Right ventricle myocardium superior (tissue), 1 donor: ENCODE data around the gene STAP2. TPM values are rescaled to one million over a fixed set of nuclear protein-coding genes. Genes with fewer than 3 reads are reported as not detected.
A peak's percentile ranks its signal among the peaks of the same experiment; 100 is the strongest.

Experiments used
- ATAC-seq: fragments of 200-7000 bp; cut with Tn5 transposase; one replicate; pipeline ENCODE4 v1.9.1; 2020; ENCODE audit warnings: mild to moderate bottlenecking; ENCODE audit not compliant: poor library complexity
- DNase-seq: peaks from one replicate; pipeline ENCODE4 v3.0.0-alpha.2; 2020
- intact Hi-C: fragments of 100-400 bp; cut with DNase I; formaldehyde crosslinking; loops from one replicate; pipeline ENCODE4 v1.11.2; 2022
- long read RNA-seq: library from polyadenylated mRNA; unstranded; transcript quantifications from one replicate; pipeline ENCODE4 v2.0.0, GENCODE V29; 2021
- total RNA-seq: library from RNA; stranded (reverse); fragmentation: NEBNext Ultra II Directional; extraction: Animal tissue kit (Norgen Biotek cat#: 25700); gene quantifications from one replicate; pipeline ENCODE4 v1.2.1, GENCODE V29; 2021
- donor health status: DM: no; HTN: yes; CAD: no; lungs with severe emphysema.

STAP2 gene, protein sequence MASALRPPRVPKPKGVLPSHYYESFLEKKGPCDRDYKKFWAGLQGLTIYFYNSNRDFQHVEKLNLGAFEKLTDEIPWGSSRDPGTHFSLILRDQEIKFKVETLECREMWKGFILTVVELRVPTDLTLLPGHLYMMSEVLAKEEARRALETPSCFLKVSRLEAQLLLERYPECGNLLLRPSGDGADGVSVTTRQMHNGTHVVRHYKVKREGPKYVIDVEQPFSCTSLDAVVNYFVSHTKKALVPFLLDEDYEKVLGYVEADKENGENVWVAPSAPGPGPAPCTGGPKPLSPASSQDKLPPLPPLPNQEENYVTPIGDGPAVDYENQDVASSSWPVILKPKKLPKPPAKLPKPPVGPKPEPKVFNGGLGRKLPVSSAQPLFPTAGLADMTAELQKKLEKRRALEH
- 1.6 TPM for total RNA-seq
- long read RNA-seq, partial matches to known transcripts: 0 of 3 reads
- long read RNA-seq, other reads (novel, unspliced or antisense): 3 of 3 reads

DNA sequence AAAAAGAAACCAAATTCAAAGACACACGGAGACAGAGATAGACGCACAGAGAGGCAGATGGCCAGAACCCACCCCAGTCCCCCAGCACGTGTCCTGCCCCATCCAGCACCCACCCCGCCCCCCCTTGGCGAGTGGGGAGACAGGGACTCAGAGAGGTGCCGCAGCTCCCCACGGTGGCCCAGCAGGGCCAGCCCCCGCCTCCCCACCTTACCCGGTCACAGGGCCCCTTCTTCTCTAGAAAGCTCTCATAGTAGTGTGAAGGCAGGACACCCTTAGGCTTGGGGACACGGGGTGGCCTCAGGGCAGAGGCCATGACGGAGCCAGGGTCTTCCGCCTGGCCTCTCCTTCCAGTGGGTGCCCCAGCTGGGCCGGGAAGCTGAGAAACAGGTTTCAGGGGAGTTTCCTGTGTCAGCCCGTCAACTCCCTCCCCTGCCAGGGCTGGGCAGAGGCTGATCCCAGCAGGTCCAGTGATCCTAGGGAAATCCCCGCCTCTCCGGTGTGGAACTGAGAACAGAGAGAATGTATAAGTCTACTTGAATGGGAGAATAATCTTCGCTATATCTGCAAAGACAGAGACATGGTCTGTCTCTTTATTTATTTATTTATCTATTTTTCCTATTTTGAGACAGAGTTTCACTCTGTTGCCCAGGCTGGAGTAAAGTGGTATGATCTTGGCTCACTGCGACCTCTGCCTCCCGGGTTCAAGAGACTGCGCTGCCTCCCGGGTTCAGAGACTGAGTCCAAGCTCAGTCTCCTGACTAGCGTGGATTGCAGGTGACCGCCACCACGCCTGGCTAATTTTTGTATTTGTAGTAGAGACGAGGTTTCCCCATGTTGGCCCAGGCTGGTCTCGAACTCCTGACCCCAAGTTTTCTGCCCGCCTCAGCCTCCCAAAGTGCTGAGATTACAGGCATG, at the start of gene STAP2:
TSS of gene STAP2 (minus strand) at position 387 of the 915 bp plus-strand sequence. CDS start at position 313, 74 bp downstream.
- ATAC-seq (no peak), DNase-seq (peak; percentile 32)
- intact Hi-C loops: no loop called here

DNA sequence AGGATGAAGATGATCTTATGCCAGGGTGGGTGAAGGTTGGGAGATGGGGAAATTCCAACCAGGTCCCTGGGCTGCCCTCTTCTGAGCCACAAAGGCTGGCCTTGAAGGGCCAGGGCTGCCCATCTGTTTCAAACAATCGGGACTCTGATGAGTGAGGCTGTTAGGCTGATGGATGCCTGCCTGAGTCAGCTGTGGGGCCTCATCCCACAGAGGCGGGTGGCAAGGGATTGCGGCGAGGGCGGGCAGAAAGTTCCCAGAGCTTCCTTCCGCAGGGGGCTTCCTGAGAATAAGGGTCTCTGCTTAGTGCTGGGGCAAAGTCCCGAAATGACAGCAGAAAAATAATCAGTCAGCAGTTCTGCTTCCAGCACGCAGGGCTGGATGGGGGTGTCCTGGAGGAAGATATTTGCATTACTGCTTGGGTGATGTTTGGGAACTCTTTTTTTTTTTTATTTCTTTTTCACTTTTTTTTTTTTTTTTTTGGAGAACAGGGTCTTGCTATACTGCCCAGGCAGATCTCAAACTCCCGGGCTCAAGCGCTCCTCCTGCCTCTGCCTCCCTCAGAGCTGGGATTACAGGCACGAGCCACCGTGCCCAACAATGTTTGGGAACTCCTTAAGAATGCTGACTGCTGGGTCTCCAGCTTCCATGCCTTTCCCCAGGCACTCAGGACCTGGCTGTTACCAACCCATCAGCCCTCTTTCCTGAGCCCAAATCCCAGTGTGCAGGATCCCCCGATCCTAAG, 47.6 kb upstream of the STAP2 start:
- DNase-seq: no peak
- no peak for ATAC-seq
- intact Hi-C loops: no loop called here

DNA sequence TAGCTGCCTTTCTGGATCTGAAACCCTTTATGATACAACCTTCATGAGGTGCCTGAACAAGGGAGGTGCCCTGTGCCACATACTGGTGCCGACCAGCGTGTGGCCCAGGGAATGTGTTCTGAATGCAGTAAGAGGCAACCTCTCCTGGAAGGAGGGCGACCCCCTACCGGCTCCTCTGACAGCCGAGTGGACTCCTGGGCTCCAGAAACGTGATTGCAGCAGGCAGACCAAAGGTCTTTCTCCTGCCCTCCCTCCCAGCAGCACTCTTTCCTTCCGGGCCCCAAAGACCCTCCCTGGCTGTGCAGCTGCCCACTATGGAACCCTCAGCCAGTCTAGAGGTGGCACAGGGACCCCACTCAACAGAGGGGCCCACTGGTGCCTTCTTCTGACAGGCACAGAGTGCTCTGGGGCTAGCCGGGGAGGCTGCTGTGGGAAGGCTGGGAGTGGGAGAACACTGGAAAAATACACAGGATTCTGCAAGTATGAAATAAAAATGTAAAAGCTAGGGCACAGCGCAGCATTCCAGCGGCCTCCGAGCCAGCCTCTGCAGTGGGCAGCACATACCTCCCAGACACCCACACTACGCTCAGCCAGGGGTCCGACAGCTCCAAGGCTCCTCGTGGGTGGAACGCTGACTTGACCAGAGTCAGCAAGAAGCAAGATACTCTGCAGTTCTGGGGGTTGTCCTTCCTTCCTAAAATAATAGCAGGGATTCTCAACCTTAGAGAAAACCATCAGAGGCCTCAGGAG, 46.8 kb upstream of the STAP2 start:
- ATAC-seq (no peak), DNase-seq (no peak)
- intact Hi-C loops: no loop called here

DNA sequence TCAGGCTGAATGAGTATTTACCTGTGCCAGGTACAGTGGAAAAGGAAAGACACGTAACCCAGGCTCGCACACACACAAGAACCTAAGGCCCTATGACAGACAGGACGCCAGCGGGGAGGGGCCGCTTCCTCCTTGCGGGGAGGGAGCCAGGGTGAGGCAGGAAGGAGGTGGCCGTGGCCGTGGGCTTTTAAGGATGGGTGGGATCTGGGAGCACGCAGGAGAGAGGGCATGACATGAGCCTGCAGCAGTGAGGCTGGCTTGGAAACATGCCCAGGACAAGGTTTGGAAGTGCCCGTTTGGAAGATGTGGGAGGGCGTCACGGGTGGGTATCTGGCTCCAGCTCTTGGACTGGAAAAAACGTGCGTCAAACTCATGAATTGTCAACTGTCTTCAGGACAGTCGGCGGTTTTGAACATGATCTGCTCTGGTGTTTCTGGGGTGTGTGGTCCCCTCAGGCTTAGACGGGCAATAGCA, 41.7 kb upstream of the STAP2 start:
- ATAC-seq: peak; percentile 30
- intact Hi-C loops: no loop called here
- peak; percentile 76 for DNase-seq

DNA sequence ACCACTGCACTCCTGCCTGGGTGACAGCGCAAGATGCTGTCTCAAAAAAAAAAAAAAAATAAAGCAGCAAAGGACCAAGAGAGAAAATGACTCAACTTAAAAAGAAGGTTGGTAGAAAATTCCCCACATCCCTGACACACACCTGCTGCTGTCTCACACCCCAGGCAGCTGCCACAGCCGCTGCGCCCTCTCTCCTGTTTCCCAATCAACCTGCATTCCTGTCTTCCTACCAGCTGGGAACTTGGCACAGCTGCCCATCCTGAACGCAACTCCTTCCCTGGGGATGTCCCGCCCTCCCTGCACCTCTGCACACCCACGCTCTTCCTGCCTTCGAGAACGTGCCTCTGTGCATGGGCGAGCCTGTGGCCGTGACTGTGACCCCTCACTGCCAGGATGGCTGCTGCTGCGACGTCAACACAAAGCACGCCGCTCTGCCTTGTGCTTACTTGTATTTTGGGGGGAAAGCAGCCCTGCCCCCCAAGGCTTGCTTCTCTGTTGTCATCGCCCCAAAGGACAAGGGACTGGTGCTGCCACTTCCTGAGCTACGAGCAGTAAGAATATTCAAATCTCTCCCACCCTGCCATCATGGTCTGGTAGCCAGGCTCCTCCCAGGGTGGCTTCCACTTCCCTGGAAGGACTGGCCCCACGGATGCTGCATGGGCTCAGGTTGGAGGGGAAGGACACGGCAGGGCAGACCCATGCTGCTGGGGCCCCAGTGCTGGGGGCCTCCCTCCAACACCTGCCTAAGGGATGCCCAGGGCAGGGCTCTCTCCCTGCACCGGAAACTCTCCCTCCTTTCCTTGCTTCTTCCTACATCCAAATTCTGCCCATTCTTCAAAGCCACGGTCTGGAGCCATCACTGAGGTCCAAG, 41.0 kb upstream of the STAP2 start:
- ATAC-seq (peak; percentile 18), DNase-seq (peak; percentile 52)
- intact Hi-C loops: no loop called here

DNA sequence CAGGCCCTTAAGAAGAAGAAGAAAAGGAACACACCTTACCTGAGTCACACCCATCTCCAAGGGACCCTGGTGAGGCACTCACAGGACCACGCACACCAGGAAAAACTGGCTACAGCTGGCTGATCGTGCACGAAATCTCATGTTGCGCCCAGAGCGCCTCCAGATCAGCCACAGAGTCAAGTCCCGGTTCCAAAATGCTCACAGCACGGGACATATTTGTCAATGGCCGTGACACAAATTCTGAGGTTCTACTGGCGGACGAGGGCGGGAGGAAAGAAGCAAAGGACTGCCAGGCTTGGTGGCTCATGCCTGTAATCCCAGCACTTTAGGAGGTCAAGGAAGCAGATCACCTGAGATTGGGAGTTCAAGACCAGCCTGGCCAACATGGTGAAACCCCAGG, 40.3 kb upstream of the STAP2 start:
- DNase-seq (no peak), ATAC-seq (no peak)
- intact Hi-C loops: no loop called here

DNA sequence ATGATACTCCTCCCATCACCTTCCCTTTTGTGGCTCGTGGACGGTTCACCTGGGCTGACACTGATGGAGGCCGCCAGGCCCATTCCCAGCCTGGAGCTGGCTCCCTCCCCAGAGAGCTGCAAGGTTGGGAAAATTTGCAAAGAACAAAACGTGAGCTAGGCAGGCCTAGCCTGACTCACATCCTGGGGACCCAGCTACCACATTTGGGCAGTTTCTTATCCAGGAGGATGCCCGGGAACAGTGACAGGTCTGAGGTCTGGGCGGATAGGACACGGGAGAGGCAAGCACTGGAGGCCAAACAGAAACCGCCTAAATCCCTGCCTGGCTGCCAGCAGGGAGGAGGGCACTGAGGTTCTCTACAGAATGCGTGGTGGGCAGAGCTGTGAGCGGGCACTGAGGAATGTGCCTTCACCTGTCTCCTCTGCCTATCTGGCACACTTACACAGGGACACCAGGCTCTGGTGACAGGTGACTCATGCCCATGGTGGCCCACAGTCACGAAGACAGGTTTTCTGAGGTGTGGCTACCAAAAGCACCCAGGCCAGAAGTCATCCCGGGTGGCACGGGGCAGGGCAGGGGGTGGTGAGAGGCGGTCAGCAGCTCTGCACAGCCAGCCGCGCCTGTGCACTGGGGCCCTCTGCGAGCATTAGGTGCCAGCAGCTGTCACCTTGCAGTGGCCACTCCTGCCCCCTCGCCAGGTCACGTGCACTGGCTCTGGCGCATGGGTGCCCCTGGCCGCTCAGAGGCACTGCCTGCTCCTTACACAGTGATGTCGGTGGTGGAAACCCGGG, 38.6 kb upstream of the STAP2 start:
- ATAC-seq: no peak
- intact Hi-C loops: no loop called here
- DNase-seq: no peak

DNA sequence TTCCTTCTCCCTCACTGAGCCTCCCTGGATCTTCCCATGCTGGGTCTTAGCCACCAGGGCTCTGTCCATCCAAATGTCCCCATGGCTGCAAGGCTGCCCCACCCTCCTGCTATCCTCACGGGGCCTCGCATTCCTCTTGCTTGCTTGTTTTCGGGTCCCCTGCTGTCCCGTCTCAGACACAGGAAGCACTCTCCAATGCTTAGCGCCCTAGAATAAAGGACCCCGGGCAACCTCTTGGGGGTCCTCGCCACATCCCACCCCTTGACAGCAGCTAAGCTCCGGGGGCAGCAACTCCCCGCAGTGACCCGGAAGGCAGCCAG, 38.0 kb upstream of the STAP2 start:
- no peak for DNase-seq
- intact Hi-C loops: no loop called here
- ATAC-seq: no peak

DNA sequence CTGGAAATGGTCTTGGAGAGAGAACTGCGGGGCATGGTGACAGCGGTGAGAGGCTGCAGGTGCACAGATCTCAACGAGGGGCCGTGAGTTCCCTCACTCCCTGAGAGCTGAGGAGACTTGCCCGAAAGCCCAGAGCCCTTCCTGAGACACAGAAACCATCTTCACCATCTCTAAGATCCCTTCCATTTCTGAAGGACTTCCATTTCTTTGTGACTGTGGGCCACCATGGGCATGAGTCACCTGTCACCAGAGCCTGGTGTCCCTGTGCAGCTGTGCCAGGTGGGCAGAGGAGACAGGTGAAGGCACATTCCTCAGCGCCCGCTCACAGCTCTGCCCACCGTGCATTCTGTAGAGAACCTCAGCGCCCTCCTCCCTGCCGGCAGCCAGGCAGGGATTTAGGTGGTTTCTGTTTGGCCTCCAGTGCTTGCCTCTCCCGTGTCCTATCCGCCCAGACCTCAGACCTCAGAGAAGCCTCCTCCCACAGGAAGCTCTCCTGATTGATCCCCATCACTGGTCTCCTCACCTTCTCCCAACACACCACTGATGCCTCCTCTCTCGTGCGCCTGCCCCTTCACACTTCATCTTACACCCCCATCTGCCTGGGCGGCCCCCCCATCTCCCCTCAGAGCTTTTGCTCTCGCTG, 37.5 kb upstream of the STAP2 start:
- DNase-seq: no peak
- intact Hi-C loops: no loop called here

DNA sequence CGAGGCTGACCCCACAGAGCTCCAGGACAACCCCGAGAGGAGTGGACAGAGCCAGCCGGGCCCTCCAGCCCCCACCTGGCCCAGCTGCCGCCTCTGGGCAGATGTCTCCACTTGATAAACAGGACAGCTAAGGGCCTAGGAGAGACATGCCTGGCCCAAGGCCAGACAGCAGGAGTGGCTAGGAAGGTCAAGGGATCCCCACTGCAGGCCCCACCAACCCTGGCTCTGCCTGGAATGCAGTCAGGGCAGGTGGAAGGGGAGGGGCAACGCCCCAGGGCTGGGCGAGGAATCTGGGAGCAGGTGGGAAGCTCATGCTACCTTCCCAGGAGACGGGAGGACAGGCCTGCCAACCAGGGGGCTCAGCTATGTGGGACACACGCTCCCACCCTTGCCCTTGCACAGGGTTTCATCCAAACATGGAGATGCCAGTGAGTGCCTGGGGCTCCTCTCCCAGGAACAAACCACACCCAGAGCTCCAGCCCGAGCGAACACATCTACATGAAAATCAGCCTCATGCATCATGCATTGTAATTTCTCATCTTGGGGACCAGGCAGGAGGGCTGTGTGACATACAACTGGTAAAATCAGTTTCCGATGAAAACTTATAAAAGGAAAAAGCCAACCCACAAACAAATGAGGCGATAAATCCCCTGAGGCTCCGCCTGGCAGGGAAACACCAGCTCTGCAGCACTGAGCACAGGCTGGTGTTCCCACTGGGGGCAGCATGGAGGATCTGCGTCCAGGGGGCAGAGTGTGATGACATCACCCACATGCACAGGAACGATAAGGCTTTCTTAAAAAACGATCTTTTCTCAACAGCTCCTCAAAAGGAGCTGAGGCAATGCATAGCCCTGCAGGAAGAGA, 36.8 kb upstream of the STAP2 start:
- intact Hi-C loops: no loop called here
- DNase-seq (peak; percentile 55), ATAC-seq (peak; percentile 0)

More for the DNA sequence above, 37.5 kb upstream of the STAP2 start:
- ATAC-seq: no peak

DNA sequence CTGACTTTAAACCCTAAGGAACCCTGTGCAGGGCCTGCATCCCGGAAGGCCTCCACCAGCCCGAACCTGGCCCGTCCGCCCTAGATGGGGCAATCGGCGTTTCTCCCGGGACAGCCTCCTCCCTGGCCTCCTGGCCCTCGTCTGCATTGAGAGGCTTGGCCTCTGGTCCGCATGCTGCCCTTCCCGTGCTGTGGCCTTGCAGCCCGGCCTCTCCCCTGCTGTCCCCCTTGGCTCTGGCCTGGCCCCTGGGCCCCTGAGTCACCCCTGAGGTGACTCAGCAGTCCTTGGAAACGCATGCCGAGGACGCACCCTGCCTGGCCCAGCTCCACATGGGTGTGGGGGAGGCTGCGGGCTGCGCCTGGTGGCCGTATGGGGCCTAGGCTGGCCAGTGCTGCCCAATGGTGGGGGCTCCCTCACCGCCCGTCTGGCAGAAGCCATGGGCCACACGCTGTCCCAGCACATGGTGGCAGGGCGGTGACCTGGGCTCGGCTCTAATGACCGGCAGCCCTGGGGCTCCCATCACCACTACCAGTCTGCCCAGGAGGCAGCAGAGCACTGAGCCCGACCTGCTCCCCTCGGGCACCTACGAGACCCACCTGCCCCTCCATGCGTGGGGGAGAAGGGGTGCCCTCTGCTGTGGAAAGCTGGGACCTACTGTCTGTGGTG, 36.0 kb upstream of the STAP2 start:
- intact Hi-C loops: no loop called here
- DNase-seq (peak; percentile 88), ATAC-seq (peak; percentile 66)

DNA sequence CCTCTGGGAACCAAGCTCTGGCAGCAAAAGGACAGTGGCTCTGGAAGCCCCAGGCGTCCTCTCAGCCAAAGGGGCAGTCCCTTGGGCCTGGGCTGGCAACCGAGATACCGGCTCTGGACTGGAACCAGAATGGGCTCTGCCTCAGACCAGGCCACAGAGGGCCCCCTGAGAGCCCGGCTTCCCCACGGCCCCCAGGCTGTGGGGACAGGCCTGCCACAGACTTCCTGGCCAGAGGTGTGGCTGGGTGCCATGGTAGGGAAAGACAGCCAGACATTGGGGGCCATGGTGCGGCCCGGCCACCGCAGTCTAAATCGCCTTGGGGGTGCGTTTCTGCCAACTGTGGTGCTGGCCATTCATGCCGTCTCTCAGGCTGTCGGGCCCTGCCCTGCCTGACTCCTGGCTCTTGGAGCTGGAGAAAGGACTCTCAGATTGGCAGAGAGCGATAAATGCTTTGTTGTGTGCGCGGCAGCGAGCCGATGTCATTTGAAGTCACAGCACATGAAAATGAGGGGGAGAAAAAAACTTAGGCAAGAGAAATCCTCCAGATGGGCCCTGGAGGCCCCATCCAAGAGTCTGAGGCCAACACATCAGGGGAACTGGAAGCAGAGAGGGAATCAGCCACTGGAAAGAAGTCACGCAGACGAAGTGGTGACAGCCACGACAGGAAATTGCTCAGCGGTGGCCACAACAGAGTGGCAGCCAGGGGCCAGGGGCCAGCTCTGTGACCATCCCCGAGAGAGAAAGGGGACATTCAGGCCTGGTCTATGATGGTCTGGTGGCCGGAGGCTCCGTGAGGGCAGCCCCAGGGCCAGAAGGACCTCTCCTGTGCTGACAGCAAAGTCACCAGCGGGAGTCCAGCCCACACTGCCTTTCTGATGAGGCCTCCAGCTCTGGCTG, 35.2 kb upstream of the STAP2 start:
- intact Hi-C loops: no loop called here
- DNase-seq: peak; percentile 75
- peak; percentile 62 for ATAC-seq

DNA sequence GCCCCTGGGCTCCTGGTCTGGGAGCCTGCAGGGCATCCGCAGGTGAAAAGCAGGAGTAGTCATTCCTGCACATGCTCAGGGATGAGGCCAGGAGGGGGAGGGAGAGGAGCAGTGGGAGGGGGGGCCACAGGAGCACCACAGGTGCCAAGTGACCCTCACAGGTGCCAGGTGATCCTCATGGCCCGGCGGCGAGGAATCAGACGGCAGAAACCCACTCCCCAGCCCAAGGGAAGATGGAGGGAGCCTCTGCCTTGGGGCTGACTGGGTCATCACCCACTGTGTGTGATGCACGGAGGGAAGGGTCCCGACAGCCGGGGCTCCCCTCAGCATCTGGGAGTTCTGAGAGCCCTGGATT, 34.4 kb upstream of the STAP2 start:
- intact Hi-C loops: no loop called here
- no peak for DNase-seq

More for the DNA sequence above, 34.4 kb upstream of the STAP2 start:
- ATAC-seq: no peak
